ENCODE results near the gene SURF4. TPM values are rescaled to one million over a fixed set of nuclear protein-coding genes. Genes with fewer than 3 reads are reported as not detected.

Gene SURF4
- total and polyA plus RNA-seq, 2 donors (not counting 3 experiments of a cell fraction or from before 2014, with no cell fraction given), result 216 to 358 TPM

GRCh38 chr9:133369933-133370332, 5.9 kb downstream of the SURF4 start:
- no peak overlapping the region for H3K27ac ChIP-seq (ENCODE audit: insufficient read depth, low read depth, low read length)
- no TSS peak for BruUV-seq (replicated peaks)
- ChIA-PET CTCF (no interaction called here), POLR2A (no interaction called here)
- H3K4me2 ChIP-seq (ENCODE audit: insufficient read depth, low read length), result no peak overlapping the region
- H3K79me2 ChIP-seq (ENCODE audit: control insufficient read depth, insufficient read depth, low read length), result peaks cover 99% of the 10 kb centered on the region
- FAIRE-seq (no peak), DNase-seq (ENCODE audit: low read depth, low spot score) (no peak)
- H2AFZ ChIP-seq (ENCODE audit: low read depth, low read length), result no peak overlapping the region
- dilution Hi-C loops (cut with MboI; ENCODE audit: extremely low pct_ligation_motif_present, low sequenced_read_pairs), result no loop called here
- H3K36me3 ChIP-seq (ENCODE audit: control insufficient read depth in 2 of 2, extremely low read depth in 1 of 2, insufficient read depth in 2 of 2, low read length in 2 of 2), result peaks cover 14 to 51% of the 10 kb centered on the region in 2 experiments
- no peaks in the 10 kb centered on the region for H3K9me1 ChIP-seq (replicated peaks; ENCODE audit: control insufficient read depth, extremely low read depth, insufficient read depth, low read length)
- intact Hi-C loops (cut with micrococcal nuclease), result no loop called here
- H3K4me1 ChIP-seq (ENCODE audit: control insufficient read depth, extremely low read depth, insufficient read depth, low read length), result peaks cover 20% of the 10 kb centered on the region
- no peak overlapping the region for H3K4me3 ChIP-seq (replicated peaks in 1 of 3; ENCODE audit: insufficient read depth in 1 of 3, low read depth in 1 of 3, low read length in 3 of 3)
- H3K27me3 ChIP-seq (ENCODE audit: control insufficient read depth in 2 of 2, insufficient read depth in 2 of 2, low read length in 2 of 2), result no peaks in the 10 kb centered on the region
- peaks cover 2% of the 10 kb centered on the region for H4K20me1 ChIP-seq (replicated peaks; ENCODE audit: control insufficient read depth, extremely low read depth, insufficient read depth, low read length)
- no peak for TF ChIP-seq MYC (IDR thresholded peaks at IDR 0.05; ENCODE audit: low read depth, low read length)
- TF ChIP-seq POLR2AphosphoS5 (IDR thresholded peaks at IDR 0.05; ENCODE audit: insufficient read depth, low read depth, low read length), result no peak
- no peak for TF ChIP-seq EZH2 (IDR thresholded peaks at IDR 0.05; ENCODE audit: borderline replicate concordance, low read depth, low read length, severe bottlenecking)
- no peak for TF ChIP-seq POLR2A (IDR thresholded peaks at IDR 0.05; ENCODE audit: low read depth, low read length)
- no peak for TF ChIP-seq JUN (IDR thresholded peaks at IDR 0.05; ENCODE audit: borderline replicate concordance, insufficient read depth, insufficient read length, low read depth)
- TF ChIP-seq, protein P1, sequence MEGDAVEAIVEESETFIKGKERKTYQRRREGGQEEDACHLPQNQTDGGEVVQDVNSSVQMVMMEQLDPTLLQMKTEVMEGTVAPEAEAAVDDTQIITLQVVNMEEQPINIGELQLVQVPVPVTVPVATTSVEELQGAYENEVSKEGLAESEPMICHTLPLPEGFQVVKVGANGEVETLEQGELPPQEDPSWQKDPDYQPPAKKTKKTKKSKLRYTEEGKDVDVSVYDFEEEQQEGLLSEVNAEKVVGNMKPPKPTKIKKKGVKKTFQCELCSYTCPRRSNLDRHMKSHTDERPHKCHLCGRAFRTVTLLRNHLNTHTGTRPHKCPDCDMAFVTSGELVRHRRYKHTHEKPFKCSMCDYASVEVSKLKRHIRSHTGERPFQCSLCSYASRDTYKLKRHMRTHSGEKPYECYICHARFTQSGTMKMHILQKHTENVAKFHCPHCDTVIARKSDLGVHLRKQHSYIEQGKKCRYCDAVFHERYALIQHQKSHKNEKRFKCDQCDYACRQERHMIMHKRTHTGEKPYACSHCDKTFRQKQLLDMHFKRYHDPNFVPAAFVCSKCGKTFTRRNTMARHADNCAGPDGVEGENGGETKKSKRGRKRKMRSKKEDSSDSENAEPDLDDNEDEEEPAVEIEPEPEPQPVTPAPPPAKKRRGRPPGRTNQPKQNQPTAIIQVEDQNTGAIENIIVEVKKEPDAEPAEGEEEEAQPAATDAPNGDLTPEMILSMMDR (IDR thresholded peaks at IDR 0.05; ENCODE audit: extremely low read depth in 1 of 2, insufficient read depth in 1 of 2, low read depth in 1 of 2, low read length in 2 of 2), result no peak
- no peaks in the 10 kb centered on the region for H3K9me3 ChIP-seq (replicated peaks; ENCODE audit: control insufficient read depth, insufficient read depth, low read length)
- H3K9ac ChIP-seq (replicated peaks; ENCODE audit: extremely low read depth, insufficient read depth, low read length), result no peak overlapping the region

DNA sequence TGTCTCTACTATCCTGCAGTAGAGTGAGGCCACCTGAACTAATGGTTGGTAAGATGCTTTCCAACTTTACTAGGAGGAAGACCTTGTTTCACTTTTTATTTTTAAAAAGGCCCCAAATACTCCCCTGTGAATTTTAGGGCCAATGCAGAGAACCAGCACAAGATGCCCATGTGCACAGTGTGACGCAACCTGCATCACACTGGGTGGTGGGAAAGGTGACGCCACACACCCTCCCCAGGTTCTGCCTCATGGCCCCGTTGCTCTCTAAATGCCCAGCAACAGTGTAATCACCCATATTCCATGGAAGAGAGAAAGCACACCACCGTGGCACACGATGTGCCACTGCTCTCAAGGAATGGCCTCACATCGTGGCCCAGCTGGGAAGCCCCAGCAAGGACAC, 6.4 kb downstream of the SURF4 start:
- H3K9ac ChIP-seq (replicated peaks; ENCODE audit: extremely low read depth, insufficient read depth, low read length), result no peak overlapping the region
- H3K9me1 ChIP-seq (replicated peaks; ENCODE audit: control insufficient read depth, extremely low read depth, insufficient read depth, low read length), result no peaks in the 10 kb centered on the region
- H3K79me2 ChIP-seq (ENCODE audit: control insufficient read depth, insufficient read depth, low read length), result peaks cover 97% of the 10 kb centered on the region
- dilution Hi-C loops (cut with MboI; ENCODE audit: extremely low pct_ligation_motif_present, low sequenced_read_pairs) (no loop called here), intact Hi-C loops (cut with micrococcal nuclease) (no loop called here)
- no peak overlapping the region for H3K27ac ChIP-seq (ENCODE audit: insufficient read depth, low read depth, low read length)
- no peaks in the 10 kb centered on the region for H3K27me3 ChIP-seq (ENCODE audit: control insufficient read depth in 2 of 2, insufficient read depth in 2 of 2, low read length in 2 of 2)
- no peak overlapping the region for H3K4me3 ChIP-seq (replicated peaks in 1 of 3; ENCODE audit: insufficient read depth in 1 of 3, low read depth in 1 of 3, low read length in 3 of 3)
- H3K9me3 ChIP-seq (replicated peaks; ENCODE audit: control insufficient read depth, insufficient read depth, low read length), result no peaks in the 10 kb centered on the region
- no peak overlapping the region for H2AFZ ChIP-seq (ENCODE audit: low read depth, low read length)
- no peak for FAIRE-seq
- H3K4me2 ChIP-seq (ENCODE audit: insufficient read depth, low read length), result no peak overlapping the region
- H4K20me1 ChIP-seq (replicated peaks; ENCODE audit: control insufficient read depth, extremely low read depth, insufficient read depth, low read length), result peaks cover 2% of the 10 kb centered on the region
- DNase-seq (ENCODE audit: low read depth, low spot score), result no peak
- CTCF ChIA-PET, result interaction anchor here (1.0 kb wide), 1 partner anchor 21 kb away, joined by 3 read pairs; the partner anchor contains the start of genes MED22 and RPL7A
- BruUV-seq (replicated peaks), result no TSS peak
- POLR2A ChIA-PET, result interaction anchor here (1.5 kb wide), 1 partner anchor 19 kb away, joined by 3 read pairs; no protein-coding TSS in a partner anchor
- TF ChIP-seq POLR2A (IDR thresholded peaks at IDR 0.05; ENCODE audit: low read depth, low read length), result no peak
- no peak for TF ChIP-seq JUN (IDR thresholded peaks at IDR 0.05; ENCODE audit: borderline replicate concordance, insufficient read depth, insufficient read length, low read depth)
- TF ChIP-seq FOS (IDR thresholded peaks at IDR 0.05; ENCODE audit: borderline replicate concordance, insufficient read depth, low read length), result no peak
- no peak for TF ChIP-seq MYC (IDR thresholded peaks at IDR 0.05; ENCODE audit: low read depth, low read length)
- TF ChIP-seq POLR2AphosphoS5 (IDR thresholded peaks at IDR 0.05; ENCODE audit: insufficient read depth, low read depth, low read length), result no peak
- TF ChIP-seq, protein P2, sequence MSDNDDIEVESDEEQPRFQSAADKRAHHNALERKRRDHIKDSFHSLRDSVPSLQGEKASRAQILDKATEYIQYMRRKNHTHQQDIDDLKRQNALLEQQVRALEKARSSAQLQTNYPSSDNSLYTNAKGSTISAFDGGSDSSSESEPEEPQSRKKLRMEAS (IDR thresholded peaks at IDR 0.05; ENCODE audit: insufficient read depth, insufficient read length), result no peak
- no peak for TF ChIP-seq GATA2 (IDR thresholded peaks at IDR 0.05; ENCODE audit: insufficient read depth, insufficient read length, low read depth, low read length)
- TF ChIP-seq EZH2 (IDR thresholded peaks at IDR 0.05; ENCODE audit: borderline replicate concordance, low read depth, low read length, severe bottlenecking), result no peak
- TF ChIP-seq, protein P1 (IDR thresholded peaks at IDR 0.05; ENCODE audit: extremely low read depth in 1 of 2, insufficient read depth in 1 of 2, low read depth in 1 of 2, low read length in 2 of 2), result no peak
- H3K4me1 ChIP-seq (ENCODE audit: control insufficient read depth, extremely low read depth, insufficient read depth, low read length), result peaks cover 20% of the 10 kb centered on the region
- peaks cover 16 to 54% of the 10 kb centered on the region in 2 experiments for H3K36me3 ChIP-seq (ENCODE audit: control insufficient read depth in 2 of 2, extremely low read depth in 1 of 2, insufficient read depth in 2 of 2, low read length in 2 of 2)

Measured in endothelial cell of umbilical vein (primary cell).